ENCODE results near the gene PCED1B.

- TF ChIP-seq CTCF (IDR thresholded peaks at IDR 0.05) (no peak), POLR2AphosphoS5 (IDR thresholded peaks at IDR 0.05) (no peak)
Measured at GRCh38 chr12:47193066-47193465, 113.6 kb downstream of the PCED1B start.

Measured in upper lobe of left lung (tissue), 4 donors.